Stimulated activated memory B cell treated with anti-CD40 and anti-IgM and Interleukin-4, amounts not matched to agents 10 μg/mL and 1 μg/mL and 100 μg/mL, for 72 hours (primary cell): ENCODE results near the gene SIPA1.
"Not testable (repeated sequence)": the region's sequence is repeated elsewhere in the genome, so short reads cannot be mapped to it uniquely, and the experiment has no call there.

Source experiments
- ATAC-seq: fragments of 150-1000 bp; cut with Tn5 transposase; 2 replicates; pipeline ENCODE4 v1.10.0; 2021
- H3K27ac Mint-ChIP-seq: one replicate; pipeline ENCODE4 v1.8.0; 2022; ENCODE audit warnings: mild to moderate bottlenecking, mixed read lengths
- H3K27me3 Mint-ChIP-seq: one replicate; pipeline ENCODE4 v1.8.0; 2022; ENCODE audit warnings: mixed read lengths
- H3K36me3 Mint-ChIP-seq: one replicate; pipeline ENCODE4 v1.8.0; 2022; ENCODE audit warnings: mixed read lengths
- H3K4me1 Mint-ChIP-seq: one replicate; pipeline ENCODE4 v1.8.0; 2022; ENCODE audit warnings: mixed read lengths
- H3K4me3 Mint-ChIP-seq: one replicate; pipeline ENCODE4 v1.8.0; 2022; ENCODE audit warnings: mild to moderate bottlenecking, moderate library complexity, mixed read lengths
- H3K9me3 Mint-ChIP-seq: one replicate; pipeline ENCODE4 v1.8.0; 2022; ENCODE audit warnings: mixed read lengths

Gene SIPA1

GRCh38 chr11:65683480-65683879, 45.6 kb downstream of the SIPA1 start:
- H3K4me1 Mint-ChIP-seq, H3K27ac Mint-ChIP-seq, H3K36me3 Mint-ChIP-seq, H3K9me3 Mint-ChIP-seq, ATAC-seq, H3K27me3 Mint-ChIP-seq, H3K4me3 Mint-ChIP-seq: not testable (repeated sequence)

GRCh38 chr11:65685981-65686380, 48.1 kb downstream of the SIPA1 start:
- Mint-ChIP-seq H3K4me1 (no peaks in the 10 kb centered on the region), H3K4me3 (no peak overlapping the region), H3K9me3 (no peaks in the 10 kb centered on the region), H3K36me3 (no peaks in the 10 kb centered on the region), H3K27me3 (no peaks in the 10 kb centered on the region), H3K27ac (no peak overlapping the region)
- no peak for ATAC-seq

- ATAC-seq, H3K36me3 Mint-ChIP-seq, H3K27me3 Mint-ChIP-seq, H3K4me1 Mint-ChIP-seq, H3K27ac Mint-ChIP-seq, H3K9me3 Mint-ChIP-seq, H3K4me3 Mint-ChIP-seq: not testable (repeated sequence)
Observed at GRCh38 chr11:65691847-65692246, 53.9 kb downstream of the SIPA1 start.

- no peaks in the 10 kb centered on the region for H3K36me3 Mint-ChIP-seq
- no peak for ATAC-seq
- H3K4me1 Mint-ChIP-seq = no peaks in the 10 kb centered on the region
- no peak overlapping the region for H3K4me3 Mint-ChIP-seq
- no peaks in the 10 kb centered on the region for H3K27me3 Mint-ChIP-seq
- H3K9me3 Mint-ChIP-seq = no peaks in the 10 kb centered on the region
- no peak overlapping the region for H3K27ac Mint-ChIP-seq
Observed at GRCh38 chr11:65692367-65692766, 54.5 kb downstream of the SIPA1 start.

GRCh38 chr11:65695459-65696241, 57.7 kb downstream of the SIPA1 start:
- peaks cover 3% of the 10 kb centered on the region for H3K9me3 Mint-ChIP-seq
- no peak overlapping the region for H3K27ac Mint-ChIP-seq
- ATAC-seq = no peak
- peaks cover 10% of the 10 kb centered on the region for H3K4me1 Mint-ChIP-seq
- H3K36me3 Mint-ChIP-seq = no peaks in the 10 kb centered on the region
- H3K4me3 Mint-ChIP-seq = no peak overlapping the region
- H3K27me3 Mint-ChIP-seq = no peaks in the 10 kb centered on the region

- peaks cover 3% of the 10 kb centered on the region for H3K9me3 Mint-ChIP-seq
- H3K4me3 Mint-ChIP-seq = no peak overlapping the region
- ATAC-seq = no peak
- H3K4me1 Mint-ChIP-seq = peaks cover 13% of the 10 kb centered on the region
- H3K27me3 Mint-ChIP-seq = no peaks in the 10 kb centered on the region
- H3K27ac Mint-ChIP-seq = no peak overlapping the region
- no peaks in the 10 kb centered on the region for H3K36me3 Mint-ChIP-seq
Observed at GRCh38 chr11:65696802-65697552, 59.1 kb downstream of the SIPA1 start.

GRCh38 chr11:65698205-65698604, 60.3 kb downstream of the SIPA1 start:
- Mint-ChIP-seq H3K36me3 (no peaks in the 10 kb centered on the region), H3K27ac (no peak overlapping the region)

GRCh38 chr11:65699306-65699705, 61.4 kb downstream of the SIPA1 start:
- ATAC-seq = no peak
- H3K4me3 Mint-ChIP-seq = no peak overlapping the region
- H3K36me3 Mint-ChIP-seq = no peaks in the 10 kb centered on the region
- H3K9me3 Mint-ChIP-seq = peaks cover 3% of the 10 kb centered on the region
- H3K27ac Mint-ChIP-seq = no peak overlapping the region
- peaks cover 13% of the 10 kb centered on the region for H3K4me1 Mint-ChIP-seq
- no peaks in the 10 kb centered on the region for H3K27me3 Mint-ChIP-seq

More at GRCh38 chr11:65698205-65698604, 60.3 kb downstream of the SIPA1 start:
- ATAC-seq = no peak
- H3K9me3 Mint-ChIP-seq = peaks cover 3% of the 10 kb centered on the region
- no peak overlapping the region for H3K4me3 Mint-ChIP-seq
- peaks cover 13% of the 10 kb centered on the region for H3K4me1 Mint-ChIP-seq
- H3K27me3 Mint-ChIP-seq = no peaks in the 10 kb centered on the region

- H3K27ac Mint-ChIP-seq = no peak overlapping the region
- peaks cover 13% of the 10 kb centered on the region for H3K4me1 Mint-ChIP-seq
- H3K27me3 Mint-ChIP-seq = no peaks in the 10 kb centered on the region
- peaks cover 3% of the 10 kb centered on the region for H3K9me3 Mint-ChIP-seq
- no peak overlapping the region for H3K4me3 Mint-ChIP-seq
- peak; percentile 57 for ATAC-seq
- H3K36me3 Mint-ChIP-seq = no peaks in the 10 kb centered on the region
Observed at GRCh38 chr11:65700399-65700798, 62.5 kb downstream of the SIPA1 start.
